Tibial artery (tissue), 4 donors: ENCODE results near the gene RCAN2.

Experiments
- DNase-seq, 2 donors: peaks; one replicate each; pipeline ENCODE4 v3.0.0-alpha.2; 2019
- H3K27ac ChIP-seq, 2 donors: fragments of 200-600 bp; sonication (generic) in 1 of 2; 1 replicate in 1 of 2; 2 replicates in 1 of 2; pipeline ENCODE4 v1.5.1; 2018 to 2019; ENCODE audit warnings: mild to moderate bottlenecking in 1 of 2
- H3K27me3 ChIP-seq, 2 donors: fragments of 200-600 bp; sonication (generic) in 1 of 2; one replicate each; pipeline versions ENCODE4 v1.5.1 to v1.6.0; 2016 to 2019
- H3K36me3 ChIP-seq, 3 donors: fragments of 200-600 bp; sonication (generic) in 2 of 3; one replicate each; pipeline ENCODE4 v1.5.1; 2016 to 2019; ENCODE audit warnings: mild to moderate bottlenecking in 2 of 3
- H3K4me1 ChIP-seq, 4 donors: fragments of 200-600 bp; sonication (generic) in 2 of 4; 1 replicate in 3 of 4; 2 replicates in 1 of 4; pipeline ENCODE4 v1.5.1; 2016 to 2019
- H3K4me3 ChIP-seq, 2 donors: fragments of 200-600 bp; sonication (generic) in 1 of 2; 1 replicate in 1 of 2; 2 replicates in 1 of 2; pipeline ENCODE4 v1.5.1; 2018 to 2019; ENCODE audit warnings: mild to moderate bottlenecking in 2 of 2
- H3K9me3 ChIP-seq, 3 donors: fragments of 200-600 bp; sonication (generic) in 1 of 3; one replicate each; pipeline ENCODE4 v1.5.1; 2016 to 2019
- intact Hi-C: fragments of 100-400 bp; cut with DNase I; formaldehyde crosslinking; loops from one replicate; pipeline ENCODE4 v1.15.0; 2023; ENCODE audit warnings: low total_unique reads
- TF ChIP-seq, protein P1 (sequence below), 2 experiments: fragments of 200-600 bp in 1 of 2; fragments of 450-650 bp in 1 of 2; IDR thresholded peaks; one replicate each; pipeline ENCODE4 v1.5.1; 2017 to 2019; ENCODE audit warnings: antibody characterized with exemption in 2 of 2, mild to moderate bottlenecking in 1 of 2, moderate library complexity in 1 of 2

The RCAN2 gene

DNA sequence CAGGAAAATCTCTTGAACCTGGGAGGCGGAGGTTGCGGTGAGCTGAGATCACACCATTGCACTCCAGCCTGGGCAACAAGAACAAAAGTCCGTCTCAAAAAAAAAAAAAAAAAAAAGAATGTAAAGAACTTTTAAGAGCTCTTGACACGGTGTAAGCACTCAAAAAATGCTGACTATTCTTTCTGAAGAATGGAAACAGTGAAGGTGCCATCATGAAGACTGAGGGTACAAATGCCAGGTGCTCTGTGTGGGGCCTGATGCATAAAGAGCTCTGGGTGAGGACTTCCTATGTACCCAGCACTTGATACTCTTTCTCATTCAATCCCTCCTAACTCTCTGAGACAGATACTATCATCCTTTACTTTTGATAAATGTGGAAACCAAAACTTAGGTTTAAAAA lies 275.5 kb downstream of the RCAN2 start:
- H3K27ac ChIP-seq, result peak overlapping the region; percentile 79 to 89
- H3K4me1 ChIP-seq, result peaks cover 5 to 42% (median 21%) of the 10 kb centered on the region in 4 donors
- no peaks in the 10 kb centered on the region for H3K36me3 ChIP-seq
- TF ChIP-seq, protein P1, sequence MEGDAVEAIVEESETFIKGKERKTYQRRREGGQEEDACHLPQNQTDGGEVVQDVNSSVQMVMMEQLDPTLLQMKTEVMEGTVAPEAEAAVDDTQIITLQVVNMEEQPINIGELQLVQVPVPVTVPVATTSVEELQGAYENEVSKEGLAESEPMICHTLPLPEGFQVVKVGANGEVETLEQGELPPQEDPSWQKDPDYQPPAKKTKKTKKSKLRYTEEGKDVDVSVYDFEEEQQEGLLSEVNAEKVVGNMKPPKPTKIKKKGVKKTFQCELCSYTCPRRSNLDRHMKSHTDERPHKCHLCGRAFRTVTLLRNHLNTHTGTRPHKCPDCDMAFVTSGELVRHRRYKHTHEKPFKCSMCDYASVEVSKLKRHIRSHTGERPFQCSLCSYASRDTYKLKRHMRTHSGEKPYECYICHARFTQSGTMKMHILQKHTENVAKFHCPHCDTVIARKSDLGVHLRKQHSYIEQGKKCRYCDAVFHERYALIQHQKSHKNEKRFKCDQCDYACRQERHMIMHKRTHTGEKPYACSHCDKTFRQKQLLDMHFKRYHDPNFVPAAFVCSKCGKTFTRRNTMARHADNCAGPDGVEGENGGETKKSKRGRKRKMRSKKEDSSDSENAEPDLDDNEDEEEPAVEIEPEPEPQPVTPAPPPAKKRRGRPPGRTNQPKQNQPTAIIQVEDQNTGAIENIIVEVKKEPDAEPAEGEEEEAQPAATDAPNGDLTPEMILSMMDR (IDR thresholded peaks at IDR 0.05), result no peak
- no peak overlapping the region for H3K4me3 ChIP-seq
- no peaks in the 10 kb centered on the region for H3K9me3 ChIP-seq
- DNase-seq, result no peak
- intact Hi-C loops, result loop anchor here (10.0 kb wide), 1 partner anchor 279 kb away; the partner anchor contains the start of gene RCAN2
- no peaks in the 10 kb centered on the region for H3K27me3 ChIP-seq

DNA sequence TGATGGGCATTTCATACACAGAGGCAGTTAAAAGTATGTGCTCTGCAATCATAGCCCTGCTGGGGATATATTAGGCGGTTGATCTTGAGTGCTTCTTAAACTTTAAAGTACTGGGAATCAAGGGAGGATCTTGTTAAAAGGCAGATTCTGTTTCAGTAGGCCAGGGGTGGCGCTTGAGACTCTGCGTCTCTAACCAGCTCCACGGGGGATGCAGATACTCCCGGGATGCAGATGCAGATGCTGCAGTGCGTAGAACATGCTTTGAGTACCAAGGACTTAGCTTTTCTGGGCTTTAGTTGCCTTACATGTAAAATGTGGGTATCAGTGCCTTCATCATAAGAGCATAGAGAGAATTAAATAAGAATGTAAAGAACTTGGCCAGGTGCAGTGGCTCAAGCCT lies 276.0 kb downstream of the RCAN2 start:
- Histone ChIP-seq H3K4me3 (no peak overlapping the region), H3K27me3 (no peaks in the 10 kb centered on the region)
- intact Hi-C loops, result loop anchor here (10.0 kb wide), 1 partner anchor 280 kb away; the partner anchor contains the start of gene RCAN2

DNA sequence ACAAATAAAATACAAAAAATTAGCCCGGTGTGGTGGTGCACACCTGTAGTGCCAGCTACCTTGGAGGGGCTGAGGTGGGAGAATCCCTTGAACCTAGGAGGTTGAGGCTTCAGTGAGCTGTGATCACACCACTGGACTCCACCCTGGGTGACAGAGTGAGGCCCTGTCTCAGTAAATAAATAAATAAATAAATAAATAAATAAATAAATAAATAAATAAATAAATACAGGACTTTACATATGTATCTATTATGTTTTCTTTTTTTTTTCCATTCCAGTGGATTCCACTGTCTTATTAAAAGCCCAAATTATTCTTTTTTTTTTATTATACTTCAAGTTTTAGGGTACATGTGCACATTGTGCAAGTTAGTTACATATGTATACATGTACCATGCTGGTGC lies 279.3 kb downstream of the RCAN2 start:
- TF ChIP-seq, protein P1 (IDR thresholded peaks at IDR 0.05), result no peak
- intact Hi-C loops, result loop anchor here (10.0 kb wide), 1 partner anchor 283 kb away; the partner anchor contains the start of gene RCAN2
- no peak for DNase-seq

More for the DNA sequence above, 276.0 kb downstream of the RCAN2 start:
- Histone ChIP-seq H3K27ac (no peak overlapping the region), H3K36me3 (no peaks in the 10 kb centered on the region), H3K4me1 (peaks cover 5 to 36% (median 21%) of the 10 kb centered on the region in 4 donors), H3K9me3 (no peaks in the 10 kb centered on the region)
- TF ChIP-seq, protein P1 (IDR thresholded peaks at IDR 0.05), result no peak
- DNase-seq, result no peak

DNA sequence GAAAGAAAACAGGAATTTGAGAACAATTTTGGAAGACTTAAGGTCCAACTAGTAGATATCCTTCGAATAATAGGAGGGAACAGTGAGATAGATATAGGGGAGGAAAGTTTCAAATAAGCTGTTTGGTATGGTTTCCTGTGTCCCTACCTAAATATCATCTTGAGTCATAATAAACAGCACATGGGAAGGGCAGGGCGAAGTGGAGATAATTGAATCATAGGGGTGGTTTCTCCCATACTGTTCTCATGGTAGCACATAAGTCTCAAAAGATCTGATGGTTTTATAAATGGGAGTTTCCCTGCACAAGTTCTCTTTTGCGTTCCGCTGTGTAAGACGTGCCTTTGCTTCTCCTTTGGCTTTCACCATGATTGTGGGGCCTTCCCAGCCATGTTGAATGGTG lies 281.0 kb downstream of the RCAN2 start:
- intact Hi-C loops, result loop anchor here (10.0 kb wide), 1 partner anchor 285 kb away; the partner anchor contains the start of gene RCAN2
- Histone ChIP-seq H3K27ac (no peak overlapping the region), H3K4me3 (no peak overlapping the region), H3K9me3 (no peaks in the 10 kb centered on the region), H3K36me3 (no peaks in the 10 kb centered on the region), H3K4me1 (no peaks in the 10 kb centered on the region), H3K27me3 (no peaks in the 10 kb centered on the region)
- no peak for DNase-seq
- TF ChIP-seq, protein P1 (IDR thresholded peaks at IDR 0.05), result no peak

More for the DNA sequence above, 279.3 kb downstream of the RCAN2 start:
- H3K4me1 ChIP-seq, result peaks cover 0 to 7% (median 3%) of the 10 kb centered on the region in 4 donors
- no peaks in the 10 kb centered on the region for H3K36me3 ChIP-seq
- no peaks in the 10 kb centered on the region for H3K9me3 ChIP-seq
- H3K27ac ChIP-seq, result no peak overlapping the region
- no peak overlapping the region for H3K4me3 ChIP-seq
- H3K27me3 ChIP-seq, result no peaks in the 10 kb centered on the region

DNA sequence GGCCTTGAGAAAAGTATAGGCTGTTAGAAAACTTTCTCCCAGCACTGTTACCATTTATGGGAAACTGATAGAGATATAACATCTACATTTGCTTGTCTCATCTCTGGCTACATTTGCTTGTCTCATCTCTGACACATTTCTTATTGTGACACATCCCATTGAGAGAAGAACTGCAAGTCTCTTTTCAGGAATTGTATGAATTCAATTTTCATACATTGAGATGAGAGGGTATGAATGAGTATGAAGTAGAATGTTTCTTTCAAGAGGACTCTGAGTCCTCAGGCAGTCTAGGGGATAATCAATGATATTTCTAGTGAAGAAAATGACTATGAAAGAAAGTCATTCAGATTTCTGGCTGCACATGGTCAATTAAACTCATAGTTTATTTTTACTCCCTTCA lies 282.9 kb downstream of the RCAN2 start:
- no peak for DNase-seq
- Histone ChIP-seq H3K4me1 (no peaks in the 10 kb centered on the region), H3K4me3 (no peak overlapping the region), H3K9me3 (no peaks in the 10 kb centered on the region), H3K36me3 (no peaks in the 10 kb centered on the region), H3K27me3 (no peaks in the 10 kb centered on the region), H3K27ac (no peak overlapping the region)
- intact Hi-C loops, result no loop called here
- TF ChIP-seq, protein P1 (IDR thresholded peaks at IDR 0.05), result no peak

DNA sequence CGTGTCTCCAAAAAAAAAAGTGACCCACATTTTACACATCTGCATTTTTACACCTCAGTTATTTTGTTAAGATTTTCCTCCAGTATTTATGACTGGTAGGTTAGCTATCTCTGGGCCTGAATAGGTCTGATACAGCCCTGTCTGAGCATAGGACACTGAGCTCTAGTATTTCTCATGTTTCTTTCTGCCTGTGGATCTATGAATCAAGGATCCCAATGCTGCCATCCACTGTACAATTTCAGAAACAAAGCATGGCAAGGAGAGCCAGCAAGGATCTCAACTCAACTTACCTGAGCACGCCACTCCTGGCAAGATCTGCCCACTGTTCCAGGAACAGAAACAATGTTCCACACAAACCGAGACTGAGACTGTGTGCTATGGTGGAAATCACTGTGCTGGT lies 284.1 kb downstream of the RCAN2 start:
- TF ChIP-seq, protein P1 (IDR thresholded peaks at IDR 0.05), result no peak
- Histone ChIP-seq H3K27me3 (no peaks in the 10 kb centered on the region), H3K27ac (no peak overlapping the region), H3K4me3 (no peak overlapping the region), H3K9me3 (no peaks in the 10 kb centered on the region), H3K36me3 (no peaks in the 10 kb centered on the region), H3K4me1 (no peaks in the 10 kb centered on the region)
- no peak for DNase-seq
- intact Hi-C loops, result no loop called here
